Stomach (tissue), 4 donors: ENCODE results near the gene LRMDA.

Source experiments
- CTCF ChIP-seq, 7 experiments: fragments of 450-650 bp in 4 of 7; fragments of 200-600 bp in 3 of 7; sonication (generic) in 3 of 7; IDR thresholded peaks; one replicate each; pipeline ENCODE4 v1.5.1; 2016 to 2019; ENCODE audit warnings: antibody characterized with exemption in 7 of 7, control low read depth in 2 of 7, mild to moderate bottlenecking in 1 of 7
- POLR2A ChIP-seq, 4 donors: fragments of 450-650 bp; IDR thresholded peaks; one replicate each; pipeline ENCODE4 v1.6.1; 2016; ENCODE audit warnings: antibody characterized with exemption in 4 of 4, control low read depth in 2 of 4, mild to moderate bottlenecking in 1 of 4, moderate library complexity in 1 of 4
- POLR2AphosphoS5 ChIP-seq, 3 donors: sonication (generic); formaldehyde crosslinking; IDR thresholded peaks; one replicate each; pipeline ENCODE4 v1.6.1; 2016; ENCODE audit warnings: antibody characterized with exemption in 3 of 3

- TF ChIP-seq POLR2A (IDR thresholded peaks at IDR 0.05): no peak
- no peak for TF ChIP-seq CTCF (IDR thresholded peaks at IDR 0.05)
- no peak for TF ChIP-seq POLR2AphosphoS5 (IDR thresholded peaks at IDR 0.05)
Measured at GRCh38 chr10:76091926-76092325, 660.5 kb downstream of the LRMDA start.
